ENCODE data around the gene AP5S1.
A peak's percentile ranks its signal among the peaks of the same experiment; 100 is the strongest.

AP5S1 gene

DNA sequence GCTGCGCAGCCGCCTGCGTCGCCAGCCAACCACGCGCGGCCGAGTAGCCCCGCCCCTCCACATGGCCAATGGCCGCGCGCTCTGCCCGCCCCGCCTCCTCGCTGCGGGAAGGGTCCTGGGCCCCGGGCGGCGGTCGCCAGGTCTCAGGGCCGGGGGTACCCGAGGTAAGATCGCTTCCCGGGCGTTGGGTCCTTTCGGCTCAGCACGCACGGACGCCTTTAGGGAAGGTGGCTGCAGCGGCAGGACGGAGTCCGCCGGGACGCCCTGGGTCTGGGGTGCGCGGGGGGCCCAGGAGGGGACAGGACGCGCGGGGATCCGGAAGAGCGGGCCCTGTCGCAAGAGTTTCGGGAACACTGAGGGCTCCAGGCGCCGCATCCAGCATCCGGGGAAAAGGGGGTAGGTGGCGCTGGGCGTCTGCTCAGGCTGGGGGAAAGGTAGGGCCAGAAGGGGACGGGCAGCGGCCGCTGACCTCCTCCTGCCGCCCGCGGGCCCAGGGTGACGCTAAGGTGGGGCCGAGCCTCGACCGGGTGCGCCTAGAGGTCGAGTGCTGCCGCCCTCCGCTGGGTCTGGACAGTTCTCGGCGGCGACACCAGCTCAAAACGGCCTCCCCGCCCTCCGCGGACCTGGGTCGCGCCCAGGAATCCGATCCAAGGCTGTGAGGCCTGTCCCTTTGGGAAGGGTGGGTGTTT, 26.5 kb downstream of the AP5S1 start, which contains the start of gene MAVS:
Gene MAVS (plus strand): TSS at position 95 of the 689 bp plus-strand sequence. CDS start 7,791 bp downstream, outside the sequence.
- peak; percentile 93 for DNase-seq

DNA sequence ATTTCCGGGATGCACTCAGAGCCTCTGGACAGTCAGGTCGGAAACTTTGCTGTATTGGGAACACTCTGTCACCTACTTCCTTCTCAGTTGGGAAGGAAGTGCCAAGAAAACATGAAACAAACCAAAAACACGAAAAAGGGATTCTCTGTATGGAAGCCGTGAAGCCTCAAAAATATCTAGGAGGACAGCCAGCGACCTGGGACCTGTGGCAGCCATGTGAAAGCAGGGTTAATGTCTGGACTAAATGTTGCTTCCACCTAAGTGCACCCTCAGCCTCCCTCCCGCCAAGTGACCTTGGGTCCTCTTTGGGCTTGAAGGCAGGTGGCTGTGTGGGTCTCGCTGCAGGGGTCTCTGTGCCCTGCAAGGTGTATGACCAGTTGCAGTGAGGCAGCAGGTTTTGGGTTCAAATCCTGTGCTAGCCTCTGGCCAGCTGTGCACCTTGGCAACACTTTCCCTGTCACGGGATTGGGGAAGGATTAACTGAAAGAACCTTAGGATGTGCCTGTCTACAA, 27.1 kb downstream of the AP5S1 start:
- DNase-seq: no peak

DNA sequence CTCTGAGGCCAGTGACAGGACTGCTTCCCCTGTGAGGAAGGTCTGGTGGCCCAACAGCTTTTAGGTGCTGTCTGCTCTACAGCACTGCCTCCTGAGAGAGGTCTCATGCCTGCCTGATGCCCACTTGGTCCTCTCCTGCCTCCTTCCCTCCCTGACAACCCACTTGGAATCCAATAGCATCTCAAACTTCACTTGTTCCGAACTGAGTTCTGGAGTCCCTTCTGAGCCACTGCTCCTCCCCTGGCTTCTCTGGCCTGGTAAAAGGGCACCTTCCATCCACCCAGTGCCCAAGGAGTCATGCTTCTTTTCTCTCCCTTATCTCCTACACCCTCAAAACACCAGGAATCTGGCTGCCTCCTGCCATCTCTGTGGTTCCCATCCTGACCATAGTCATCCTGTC, 28.2 kb downstream of the AP5S1 start:
- no peak for DNase-seq

- peak; percentile 8 for DNase-seq
These were observed 34.1 kb downstream of the AP5S1 start for GRCh38 chr20:3854462-3854871.

DNA sequence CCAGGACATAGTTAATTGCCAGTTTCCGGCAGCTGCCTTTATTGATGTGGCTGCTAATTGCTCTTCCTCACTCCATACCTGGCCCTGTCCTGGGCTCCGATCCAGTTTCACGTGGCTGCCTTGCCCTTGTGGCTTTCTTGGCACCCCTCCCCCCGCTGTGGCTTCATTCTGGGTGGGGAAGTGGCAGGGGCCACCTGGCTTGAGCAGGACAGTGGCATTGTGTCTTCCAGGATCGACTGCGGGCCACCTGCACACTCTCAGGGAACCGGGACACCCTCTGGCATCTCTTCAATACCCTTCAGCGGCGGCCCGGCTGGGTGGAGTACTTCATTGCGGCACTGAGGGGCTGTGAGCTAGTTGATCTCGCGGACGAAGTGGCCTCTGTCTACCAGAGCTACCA, 37.1 kb downstream of the AP5S1 start:
- DNase-seq: no peak

GRCh38 chr20:3858689-3859088, 38.3 kb downstream of the AP5S1 start:
- DNase-seq: no peak

- DNase-seq: no peak
These were observed 40.8 kb downstream of the AP5S1 start for GRCh38 chr20:3861191-3861590.

DNA sequence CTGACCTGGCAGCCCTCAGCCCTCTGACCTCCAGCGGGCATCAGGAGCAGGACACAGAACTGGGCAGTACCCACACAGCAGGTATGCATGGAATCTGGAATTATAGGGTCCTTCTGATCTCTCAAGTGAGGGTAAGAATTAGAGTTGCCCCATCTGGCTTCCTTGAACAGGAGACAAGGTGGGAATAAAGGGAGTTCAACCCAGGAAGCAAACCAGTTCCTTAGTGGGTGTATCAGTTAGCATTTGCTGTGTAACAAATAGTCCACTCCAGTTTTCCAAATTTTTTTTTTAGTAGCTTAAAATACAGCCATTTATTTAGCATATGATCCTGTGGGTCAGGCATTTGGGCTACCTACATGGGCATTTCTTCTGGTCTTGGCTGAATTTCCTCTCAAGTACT, 42.0 kb downstream of the AP5S1 start:
- DNase-seq: no peak

DNA sequence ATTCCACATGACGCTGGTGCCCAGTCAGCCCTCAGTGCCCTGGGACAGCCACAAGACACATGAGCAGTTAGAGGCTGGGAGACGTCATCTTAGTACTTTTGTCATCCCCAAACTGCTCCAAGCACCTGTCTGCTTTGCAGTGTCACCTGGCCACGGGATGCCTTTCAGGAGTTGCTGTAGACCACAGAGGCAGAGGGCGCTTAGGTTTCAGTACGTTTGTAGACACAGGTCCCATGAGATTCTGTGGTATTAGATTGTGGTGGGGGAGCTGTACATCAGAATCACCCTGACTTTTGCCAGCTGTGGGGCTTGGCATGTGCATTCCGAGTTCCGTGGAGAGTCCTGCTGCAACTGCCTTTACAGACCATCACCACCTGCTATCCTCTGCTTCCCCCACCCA, 43.0 kb downstream of the AP5S1 start:
- no peak for DNase-seq

- no peak for DNase-seq
These were observed 44.2 kb downstream of the AP5S1 start for GRCh38 chr20:3864518-3864917.

DNA sequence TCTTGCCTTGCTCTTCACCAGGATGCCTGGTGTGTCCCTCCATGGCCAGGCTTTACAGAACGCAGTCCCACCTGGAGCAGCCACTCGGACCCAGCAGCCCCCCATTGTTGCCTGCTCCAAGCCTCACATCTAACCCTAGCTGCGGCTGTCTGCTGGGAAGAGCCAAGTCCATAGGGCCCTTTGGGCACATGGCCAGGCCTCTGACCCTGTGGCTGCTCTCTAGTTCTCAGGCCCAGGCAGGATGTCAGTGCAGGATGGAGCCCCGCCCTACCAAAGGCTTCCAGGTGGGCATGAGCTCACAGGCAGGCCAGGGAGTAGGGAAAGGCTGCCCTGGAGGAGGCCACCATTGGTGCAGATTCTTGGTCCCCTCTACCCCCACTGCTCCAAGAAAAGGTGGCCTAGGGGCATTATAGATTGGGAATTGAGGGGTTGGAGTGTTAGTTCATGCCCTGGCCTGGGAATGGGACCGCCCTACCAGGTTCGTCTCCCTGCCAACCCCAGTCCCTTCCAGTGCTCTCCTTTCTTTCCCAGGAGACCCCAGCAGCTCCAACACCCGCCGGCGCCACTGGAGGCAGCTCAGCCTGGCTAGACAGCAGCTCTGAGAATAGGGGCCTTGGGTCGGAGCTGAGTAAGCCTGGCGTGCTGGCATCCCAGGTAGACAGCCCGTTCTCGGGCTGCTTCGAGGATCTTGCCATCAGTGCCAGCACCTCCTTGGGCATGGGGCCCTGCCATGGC, 45.0 kb downstream of the AP5S1 start:
- DNase-seq: no peak

- no peak for DNase-seq
These were observed 45.6 kb downstream of the AP5S1 start for GRCh38 chr20:3865887-3866407.

GRCh38 chr20:3866464-3866863, 46.1 kb downstream of the AP5S1 start:
- no peak for DNase-seq

GRCh38 chr20:3867802-3868201, 47.5 kb downstream of the AP5S1 start:
- no peak for DNase-seq

- no peak for DNase-seq
These were observed 49.7 kb downstream of the AP5S1 start for GRCh38 chr20:3869839-3870634.

- DNase-seq: no peak
These were observed 51.4 kb downstream of the AP5S1 start for GRCh38 chr20:3871550-3872265.

DNA sequence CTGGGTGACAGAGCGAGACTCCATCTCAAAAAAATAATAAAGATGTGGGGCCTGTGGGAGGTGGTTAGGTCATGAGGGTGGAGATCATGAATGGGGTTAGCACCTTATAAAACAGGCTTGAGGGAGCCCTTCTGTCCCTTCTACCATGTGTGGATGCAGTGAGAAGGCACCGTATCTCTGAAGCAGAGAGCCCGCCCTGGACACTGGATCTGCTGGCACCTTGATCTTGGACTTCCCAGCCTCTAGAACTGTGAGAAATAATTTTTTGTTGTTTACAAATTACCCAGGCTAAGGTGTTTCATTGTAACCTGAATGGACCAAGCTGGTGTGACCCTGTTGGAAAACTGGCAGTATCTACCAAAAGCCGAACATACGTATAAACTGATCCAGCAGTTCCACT, 53.2 kb downstream of the AP5S1 start:
- no peak for DNase-seq

DNA sequence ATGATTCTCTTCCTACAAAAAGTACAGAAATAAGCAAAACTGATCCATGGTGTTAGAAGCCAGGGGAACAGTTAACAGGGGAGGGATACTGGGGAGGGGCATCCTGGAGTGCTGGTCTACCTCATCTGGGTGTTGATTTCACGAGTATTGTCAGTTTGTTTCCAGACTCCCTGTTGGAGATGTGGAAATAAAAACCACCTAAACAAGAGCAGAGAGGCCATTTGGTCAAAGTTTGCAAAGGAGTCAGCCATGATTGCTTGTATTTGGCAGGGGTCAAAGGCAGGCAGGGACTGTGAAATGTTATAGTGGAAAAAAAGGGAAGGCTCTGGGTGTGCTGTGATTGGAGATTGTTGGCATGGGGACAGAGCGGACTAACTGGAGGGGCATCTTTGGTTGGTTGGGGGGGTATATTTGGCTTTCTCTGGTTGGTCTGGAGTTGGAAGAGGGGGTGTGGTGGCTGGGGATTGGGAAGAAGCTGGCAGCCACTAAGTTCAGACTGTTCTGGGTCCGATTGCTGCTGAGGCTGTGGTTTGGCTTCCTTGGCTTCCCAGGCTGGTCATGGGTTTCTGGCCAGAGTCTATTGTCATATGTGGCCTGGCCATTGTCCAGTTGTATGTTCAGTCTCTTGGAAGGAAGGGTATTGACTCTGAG, 54.0 kb downstream of the AP5S1 start:
- no peak for DNase-seq

- DNase-seq: no peak
These were observed 55.1 kb downstream of the AP5S1 start for GRCh38 chr20:3875378-3875974.

GRCh38 chr20:3876000-3876399, 55.7 kb downstream of the AP5S1 start:
- DNase-seq: no peak

DNA sequence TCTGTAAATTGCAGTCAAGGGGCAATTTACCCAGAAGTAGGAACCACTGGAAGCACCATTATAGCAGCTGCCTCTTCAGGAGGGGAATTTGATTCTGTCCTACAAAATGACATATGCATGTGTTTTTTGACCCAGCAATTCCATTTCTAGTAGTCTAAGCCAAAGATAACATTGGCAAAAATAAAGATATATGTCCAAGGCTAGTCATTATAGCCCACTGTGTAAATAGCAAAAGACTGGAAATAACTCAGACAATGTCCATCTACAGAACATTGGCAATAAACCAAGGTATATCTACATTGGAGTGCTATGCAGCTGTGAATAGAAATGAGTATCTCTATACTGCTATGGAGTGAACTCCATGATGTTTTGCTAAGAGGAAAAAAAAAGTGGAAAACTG, 56.3 kb downstream of the AP5S1 start:
- DNase-seq: no peak
